ENCODE data around the gene AMER2.

- TF ChIP-seq ZSCAN29 (IDR thresholded peaks at IDR 0.05) (no peak), MYNN (IDR thresholded peaks at IDR 0.05) (no peak), MYNN (CRISPR knock-in tag; IDR thresholded peaks at IDR 0.05) (no peak)
Observed at GRCh38 chr13:25171517-25172302, at the start of gene AMER2.

All from K562 (cell line).